GOT3 (cell line): ENCODE measurements around the gene RDX.

ENCODE experiments used
- DNase-seq: peaks from one replicate; lab custom pipeline; 2025; ENCODE audit warnings: mixed read lengths; lab: John Stamatoyannopoulos, UW

The RDX gene

DNA sequence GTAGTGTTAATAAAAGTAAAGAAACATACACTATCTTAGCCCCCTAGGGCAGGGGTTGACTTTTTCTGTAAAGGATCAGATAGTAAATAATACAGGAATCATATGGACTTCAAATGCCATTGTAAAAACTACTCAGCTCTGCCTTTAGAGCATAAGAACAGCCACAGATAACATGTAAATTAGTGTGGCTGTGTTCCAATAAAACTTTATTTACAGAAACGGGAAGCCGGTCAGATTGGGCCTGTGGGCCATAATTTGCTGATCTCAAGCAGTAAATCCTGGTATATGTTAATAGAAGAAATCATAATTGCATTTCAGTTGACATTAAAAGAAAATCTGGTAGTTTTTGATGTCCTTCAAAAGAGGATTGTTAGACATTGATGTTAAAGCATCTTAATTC lies 126.7 kb downstream of the RDX start:
- DNase-seq, result no peak

DNA sequence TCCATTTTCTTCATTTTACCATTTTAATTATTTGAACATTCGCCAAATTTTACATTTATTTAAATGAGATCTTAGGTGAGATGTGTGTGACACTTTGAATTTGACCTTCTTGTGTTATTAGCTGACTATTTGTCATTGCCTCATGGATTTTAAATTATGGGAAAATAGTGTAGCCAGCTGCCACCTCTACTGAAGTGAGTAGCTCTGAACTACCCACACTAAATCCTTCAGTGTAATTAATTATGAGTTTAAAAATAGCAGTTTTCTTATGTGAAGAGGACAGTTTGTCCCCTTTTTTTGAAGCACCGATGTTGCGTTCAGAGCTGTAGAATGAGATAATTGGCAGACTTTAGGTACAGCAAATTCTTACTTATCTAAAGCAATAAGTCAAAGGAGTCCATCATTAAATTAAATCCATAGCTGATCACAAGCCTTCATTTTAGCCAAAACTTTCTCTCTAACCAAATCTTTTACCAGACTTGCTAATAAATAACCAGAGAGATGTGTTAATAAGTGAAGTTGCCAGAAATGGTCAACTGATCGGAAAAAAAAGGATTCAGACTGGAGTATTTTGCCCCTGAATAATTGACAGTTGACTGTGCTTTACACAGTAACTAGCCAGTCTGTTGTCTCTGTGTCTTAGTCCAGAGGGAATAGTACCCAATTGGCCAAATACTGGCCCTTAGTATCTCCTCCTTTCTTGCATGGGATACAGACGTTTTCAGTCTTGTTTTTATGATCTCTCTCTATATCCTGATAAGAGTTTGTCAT lies 128.2 kb downstream of the RDX start:
- DNase-seq, result no peak

DNA sequence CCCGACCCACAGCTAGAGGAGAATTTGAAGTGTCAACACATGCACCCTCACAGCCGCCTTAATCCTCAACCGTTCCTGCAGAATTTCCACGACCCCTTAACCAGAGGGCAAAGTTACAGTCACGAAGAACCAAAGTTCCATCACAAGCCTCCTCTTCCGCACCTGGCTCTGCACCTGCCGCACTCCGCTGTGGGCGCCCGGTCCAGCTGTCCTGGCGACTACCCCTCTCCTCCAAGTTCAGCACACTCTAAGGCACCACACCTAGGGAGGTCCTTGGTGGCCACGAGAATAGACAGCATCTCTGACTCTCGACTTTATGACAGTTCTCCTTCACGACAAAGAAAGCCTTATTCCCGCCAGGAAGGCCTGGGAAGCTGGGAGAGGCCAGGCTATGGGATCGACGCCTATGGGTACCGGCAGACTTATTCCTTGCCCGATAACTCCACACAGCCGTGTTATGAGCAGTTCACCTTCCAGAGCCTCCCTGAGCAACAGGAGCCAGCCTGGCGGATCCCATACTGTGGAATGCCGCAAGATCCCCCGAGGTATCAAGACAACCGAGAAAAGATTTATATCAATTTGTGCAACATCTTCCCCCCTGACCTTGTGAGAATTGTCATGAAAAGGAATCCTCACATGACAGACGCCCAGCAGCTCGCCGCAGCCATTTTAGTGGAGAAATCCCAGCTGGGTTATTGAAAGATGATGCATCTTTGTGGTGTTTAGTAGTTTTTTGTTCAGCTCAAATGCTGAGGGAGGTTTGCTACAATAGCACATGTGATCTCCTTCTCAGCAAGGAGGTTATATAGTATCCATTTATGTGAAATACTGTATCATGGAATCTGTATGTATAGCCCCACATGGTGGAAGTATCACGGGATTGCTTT lies 131.1 kb downstream of the RDX start:
- DNase-seq, result no peak

DNA sequence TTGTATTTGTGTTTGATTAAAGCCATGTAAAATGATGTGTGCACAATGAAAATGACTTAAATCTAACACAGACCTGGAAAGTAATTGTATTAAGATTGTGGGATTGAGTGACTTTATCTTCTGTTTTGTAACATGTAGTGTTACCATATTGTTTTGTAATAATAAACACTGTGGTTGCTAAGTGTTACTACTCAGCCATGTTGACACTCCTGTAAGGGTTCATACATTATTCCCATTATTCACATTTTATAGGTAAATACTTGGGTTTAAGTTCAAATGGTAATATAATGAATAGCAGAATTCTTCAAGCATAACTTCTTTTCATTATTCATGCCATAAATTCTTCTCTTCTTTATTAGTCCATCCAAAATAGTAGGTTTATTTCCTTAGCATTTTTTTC lies 134.2 kb downstream of the RDX start:
- no peak for DNase-seq

DNA sequence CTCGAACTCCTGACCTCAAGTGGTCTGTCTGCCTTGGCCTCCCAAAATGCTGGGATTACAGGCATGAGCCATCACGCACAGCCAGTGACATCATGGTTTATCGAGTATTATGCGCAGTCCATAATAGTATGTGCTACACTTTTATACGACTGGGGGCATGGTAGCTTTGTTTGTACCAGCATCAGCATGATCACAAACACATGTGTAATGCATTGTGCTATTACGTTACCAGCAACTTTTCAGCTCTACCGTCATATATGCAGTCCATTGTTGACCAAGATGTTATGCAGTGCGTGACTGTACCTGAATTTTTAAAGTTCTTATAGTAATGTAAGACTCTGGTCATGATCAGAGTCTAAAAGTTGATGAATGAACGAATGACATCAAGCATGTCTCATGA lies 135.4 kb downstream of the RDX start:
- no peak for DNase-seq

DNA sequence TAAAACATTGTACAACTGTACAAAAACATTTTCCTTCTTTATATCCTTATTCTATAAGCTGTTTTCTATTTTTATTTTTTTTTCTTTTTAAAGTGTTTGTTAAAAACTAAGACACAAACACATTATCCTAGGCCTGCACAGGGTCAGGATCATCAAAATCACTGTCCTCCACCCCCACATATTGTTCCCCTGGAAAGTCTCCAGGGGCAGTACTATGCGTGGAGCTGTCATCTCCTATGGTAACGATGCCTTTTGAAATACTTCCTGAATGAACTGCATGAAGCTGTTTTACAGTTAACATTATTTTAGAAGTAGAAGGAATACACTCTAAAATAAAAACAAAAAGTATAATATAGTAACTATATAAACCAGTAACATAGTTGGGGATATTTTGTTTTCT lies 136.0 kb downstream of the RDX start:
- no peak for DNase-seq

DNA sequence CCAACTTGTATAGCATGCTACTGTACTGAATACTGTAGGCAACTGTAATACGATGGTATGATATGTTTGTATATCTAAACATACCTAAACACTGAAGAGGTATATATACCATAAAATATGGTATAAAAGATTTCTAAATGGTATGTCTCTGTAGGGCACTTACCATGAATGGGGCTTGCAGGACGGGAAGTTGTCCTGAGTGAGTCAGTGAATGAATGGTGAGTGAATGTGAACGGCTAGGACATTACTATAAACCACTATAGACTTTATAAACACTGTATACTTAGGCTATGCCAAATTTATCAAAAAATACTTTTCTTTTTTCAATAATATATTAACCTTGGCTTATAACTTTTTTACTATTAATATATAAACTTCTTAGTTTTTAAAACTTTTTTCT lies 136.4 kb downstream of the RDX start:
- DNase-seq, result no peak

DNA sequence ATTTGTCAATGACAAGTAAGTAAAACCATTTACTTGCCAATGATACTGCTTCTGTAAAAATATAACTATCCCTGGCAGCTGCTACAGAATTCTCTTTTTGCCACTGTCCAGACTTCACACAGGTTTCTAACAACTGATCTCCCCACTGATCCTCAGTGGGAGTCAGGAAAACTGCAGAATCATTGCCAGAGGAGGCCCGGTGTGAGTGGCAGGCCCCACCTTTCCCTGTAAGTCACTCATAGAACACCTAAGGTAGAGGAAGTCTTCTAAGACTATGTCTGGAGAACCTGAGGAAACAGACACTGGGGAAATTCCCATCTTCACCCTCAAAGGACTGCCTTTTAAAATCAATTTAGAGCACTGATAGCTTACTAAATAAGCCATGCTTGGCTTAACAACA lies 136.9 kb downstream of the RDX start:
- DNase-seq, result no peak

DNA sequence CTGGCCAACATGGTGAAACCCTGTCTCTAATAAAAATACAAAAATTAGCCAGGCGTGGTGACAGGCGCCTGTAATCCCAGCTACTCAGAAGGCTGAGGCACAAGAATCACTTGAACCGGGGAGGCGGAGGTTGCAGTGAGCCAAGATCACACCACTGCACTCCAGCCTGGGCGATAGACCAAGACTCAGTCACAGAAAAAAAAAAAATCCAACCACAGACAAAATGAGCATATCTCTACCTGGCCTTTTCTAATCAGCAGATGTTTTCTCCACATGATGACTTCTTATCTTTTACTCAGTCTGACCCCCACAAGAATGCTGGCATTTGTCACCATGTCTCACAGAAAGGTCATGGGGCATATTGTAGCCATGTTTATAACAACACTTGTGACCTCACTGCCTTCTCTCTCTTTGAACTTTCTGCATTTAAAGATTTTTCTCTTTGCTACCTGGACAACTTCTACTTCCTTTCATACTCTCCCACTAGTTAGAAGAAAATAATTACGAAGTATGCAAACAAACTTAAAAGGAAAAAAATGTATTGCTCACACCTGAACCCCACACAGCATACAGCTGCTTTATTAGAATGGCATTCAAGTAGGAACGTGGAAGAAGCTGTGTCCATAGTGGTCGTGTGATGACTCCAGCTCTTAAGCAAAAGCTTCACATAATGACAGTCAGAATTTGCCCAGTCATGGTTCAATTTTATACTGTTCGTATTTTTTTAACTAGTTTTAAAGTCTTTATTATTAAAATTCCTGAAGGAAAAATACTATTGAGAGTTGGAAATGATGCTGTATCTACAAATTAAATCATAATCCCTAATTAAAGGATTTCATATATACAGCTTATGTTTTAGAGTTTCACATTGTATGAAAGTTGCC lies 137.9 kb downstream of the RDX start:
- DNase-seq, result no peak

DNA sequence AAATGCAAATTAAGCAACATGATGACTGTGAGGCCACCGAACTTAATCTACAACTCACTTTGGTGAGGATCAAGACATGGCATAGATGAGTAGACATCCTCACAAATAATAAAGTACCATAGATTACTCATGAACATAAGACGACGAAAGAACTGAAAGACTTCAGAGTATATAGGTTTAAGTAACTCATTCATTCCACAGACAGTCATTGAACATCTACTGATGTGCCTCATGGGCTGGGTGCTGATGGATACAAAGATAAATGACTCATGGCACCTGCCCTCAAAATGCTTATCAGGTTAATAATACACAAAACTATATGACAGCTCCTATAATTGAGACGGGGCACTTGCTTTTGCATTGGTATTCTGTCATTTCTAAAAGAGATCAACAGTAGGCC lies 139.9 kb downstream of the RDX start:
- no peak for DNase-seq

DNA sequence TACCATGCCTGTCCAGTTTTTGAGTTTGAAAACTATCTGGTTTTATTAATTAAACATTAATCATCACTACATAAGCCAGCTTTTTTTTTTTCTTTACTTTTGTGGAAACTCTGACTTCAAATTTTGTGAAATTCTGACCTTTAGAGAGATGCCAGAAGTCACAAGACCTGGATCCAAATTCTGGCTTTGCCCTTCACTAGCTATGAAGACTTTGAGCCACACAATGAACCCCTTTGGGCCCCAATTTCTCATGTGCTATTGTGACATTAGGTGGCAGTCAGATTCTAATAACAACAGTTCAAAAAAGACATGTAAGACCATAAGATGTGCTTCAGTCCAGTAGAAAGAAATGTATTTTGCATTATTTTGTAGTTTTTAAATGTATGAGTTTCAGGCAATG lies 142.9 kb downstream of the RDX start:
- DNase-seq, result no peak

DNA sequence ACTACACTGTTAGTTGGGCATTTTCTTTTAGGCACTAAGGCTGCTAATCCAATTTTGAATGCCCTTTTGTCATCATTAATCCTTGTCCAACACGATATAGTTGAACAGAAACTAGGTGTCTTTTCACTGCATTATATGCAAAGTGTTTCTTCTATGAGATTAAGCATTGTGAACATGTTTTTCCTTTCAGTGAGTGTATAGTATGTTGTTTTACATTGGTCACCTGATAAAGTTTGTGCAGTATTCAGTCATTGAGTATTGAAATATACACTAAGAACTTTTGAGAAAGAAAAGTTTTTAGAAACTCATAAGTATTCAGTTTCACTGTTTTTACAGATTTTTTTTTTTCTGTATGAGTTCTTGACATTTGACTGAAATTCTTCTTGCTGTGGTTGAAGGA lies 144.2 kb downstream of the RDX start:
- no peak for DNase-seq

DNA sequence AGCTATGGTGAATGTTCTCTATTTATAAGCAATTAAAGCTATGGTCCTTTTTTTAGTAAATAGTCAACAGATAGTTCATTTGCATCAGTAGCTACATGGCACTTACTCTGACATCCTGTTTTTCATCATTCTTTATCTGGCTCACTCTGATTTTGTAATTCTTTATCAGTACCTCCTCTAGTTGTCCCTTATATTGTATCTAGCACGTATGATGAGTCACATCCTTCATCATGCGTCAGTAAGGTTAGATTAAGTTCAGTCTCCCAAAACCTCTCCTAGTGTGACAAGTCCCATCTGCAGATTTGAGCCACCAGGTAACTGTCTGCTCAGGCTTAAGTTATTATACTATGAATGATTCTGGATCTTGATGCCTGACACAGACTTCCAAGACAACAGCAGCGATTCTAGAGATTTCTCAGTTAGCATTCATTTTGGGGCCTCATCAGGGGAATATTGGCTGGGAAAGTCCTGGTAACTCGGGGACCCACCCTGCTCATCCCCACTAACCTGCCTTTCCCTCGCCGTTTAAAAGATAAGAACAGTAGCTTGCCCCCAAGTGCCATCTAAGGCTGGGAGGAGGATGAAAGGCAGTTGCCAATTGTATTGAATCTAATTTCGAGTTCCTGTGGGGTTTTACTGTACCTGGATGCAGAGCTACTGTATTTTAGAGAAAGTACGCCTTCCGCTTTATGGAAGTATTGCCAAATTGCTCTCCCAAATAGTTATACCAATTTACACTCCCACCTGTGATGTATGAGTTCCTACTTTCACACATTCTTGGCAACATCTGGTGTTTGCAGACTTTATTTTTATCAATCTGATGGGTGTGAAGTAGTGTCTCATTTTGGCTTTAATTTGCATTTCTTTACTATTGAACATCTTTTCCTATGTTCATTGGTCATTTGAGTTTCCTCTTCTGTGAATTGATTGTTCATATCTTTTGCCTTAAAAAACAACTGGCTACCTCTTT lies 147.4 kb downstream of the RDX start:
- no peak for DNase-seq

DNA sequence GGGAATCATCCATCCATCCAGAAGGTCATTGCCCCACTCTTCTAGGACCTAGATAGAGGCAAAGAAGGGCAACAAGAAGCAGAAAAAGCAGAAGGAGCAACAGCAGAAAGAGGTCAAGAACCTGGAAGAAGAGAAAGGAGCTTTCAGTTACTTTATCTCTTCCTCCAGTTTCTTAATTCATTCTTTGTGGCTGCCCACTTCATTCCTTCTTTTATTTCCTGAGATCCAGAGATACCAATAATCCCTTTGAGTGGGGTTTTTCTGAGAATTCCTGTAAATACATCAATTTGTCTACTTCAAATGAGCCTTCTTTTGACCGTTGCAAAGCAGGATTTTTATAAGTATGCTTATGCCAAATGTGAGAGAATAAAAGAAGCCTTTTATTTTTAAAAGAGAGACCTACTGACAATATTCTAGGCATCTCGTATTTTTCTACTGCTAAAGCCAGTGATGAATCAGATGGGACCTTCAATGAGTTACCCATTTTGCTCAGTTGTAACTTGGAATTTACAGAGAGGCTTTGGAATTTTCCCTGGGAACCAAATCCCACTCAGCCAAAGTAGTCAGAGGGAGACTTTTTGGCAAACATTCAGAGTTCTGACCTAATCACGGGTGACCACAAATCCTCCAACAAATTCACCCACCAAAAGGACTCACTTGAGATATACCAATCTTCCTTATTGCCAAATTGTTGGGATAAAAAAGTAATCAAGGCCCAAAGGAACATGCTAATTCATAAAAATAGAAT lies 148.3 kb downstream of the RDX start:
- no peak for DNase-seq

DNA sequence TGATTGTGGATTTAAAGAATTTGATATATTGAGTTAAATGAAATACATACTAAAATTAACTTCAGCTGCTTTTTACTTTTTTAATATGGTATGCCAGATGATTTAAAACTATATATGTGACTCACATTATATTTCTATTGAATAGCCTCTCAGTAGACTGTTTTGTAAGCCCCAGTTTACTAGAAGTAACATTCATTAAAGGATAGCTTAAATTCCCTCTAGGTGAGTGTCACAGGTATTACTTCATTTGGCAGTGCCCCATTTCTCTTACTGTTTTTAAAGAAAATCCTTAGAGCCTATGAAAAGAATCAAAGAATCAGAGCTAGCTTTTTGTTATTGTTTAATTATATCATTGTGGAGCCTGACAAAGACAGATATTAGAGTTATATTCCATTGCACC lies 154.6 kb downstream of the RDX start:
- DNase-seq, result no peak

DNA sequence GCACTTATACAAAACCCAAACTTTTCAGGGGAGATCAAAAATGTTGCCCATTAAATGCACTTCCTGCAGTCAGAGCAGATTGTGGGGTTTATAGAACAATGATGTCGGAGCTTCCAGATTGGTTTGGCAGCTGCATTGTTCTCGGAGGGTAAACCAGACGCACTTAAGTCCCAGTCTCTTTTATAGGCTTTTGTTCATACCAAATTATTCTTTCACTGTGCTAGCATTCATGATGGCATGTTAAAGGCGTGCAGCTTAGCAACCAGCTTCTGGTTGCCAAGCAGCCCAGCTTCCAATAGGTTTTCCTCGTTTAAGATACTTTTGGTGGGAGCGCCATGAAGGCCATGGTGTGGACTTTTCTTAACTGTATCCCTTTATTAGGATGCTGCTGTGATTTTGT lies 162.3 kb downstream of the RDX start:
- DNase-seq, result no peak

DNA sequence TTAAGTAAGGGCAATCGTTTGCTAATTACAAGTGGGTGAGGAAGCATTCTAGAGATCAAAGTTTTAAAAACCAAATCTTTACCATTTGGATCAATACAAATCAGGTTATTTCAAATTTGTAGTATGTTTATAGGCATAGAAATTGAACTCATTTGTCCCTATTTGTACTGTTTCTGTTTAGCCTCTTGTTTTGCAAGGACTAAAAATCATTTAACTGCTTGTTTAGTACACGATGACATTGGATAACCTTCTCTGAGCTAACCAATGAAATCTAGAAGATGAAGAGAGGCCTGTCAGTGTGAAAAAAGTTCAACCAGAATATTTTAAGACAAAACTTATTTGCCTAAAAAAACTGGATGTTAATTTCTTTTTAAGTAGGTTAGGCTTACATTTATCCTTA lies 163.3 kb downstream of the RDX start:
- DNase-seq, result no peak

DNA sequence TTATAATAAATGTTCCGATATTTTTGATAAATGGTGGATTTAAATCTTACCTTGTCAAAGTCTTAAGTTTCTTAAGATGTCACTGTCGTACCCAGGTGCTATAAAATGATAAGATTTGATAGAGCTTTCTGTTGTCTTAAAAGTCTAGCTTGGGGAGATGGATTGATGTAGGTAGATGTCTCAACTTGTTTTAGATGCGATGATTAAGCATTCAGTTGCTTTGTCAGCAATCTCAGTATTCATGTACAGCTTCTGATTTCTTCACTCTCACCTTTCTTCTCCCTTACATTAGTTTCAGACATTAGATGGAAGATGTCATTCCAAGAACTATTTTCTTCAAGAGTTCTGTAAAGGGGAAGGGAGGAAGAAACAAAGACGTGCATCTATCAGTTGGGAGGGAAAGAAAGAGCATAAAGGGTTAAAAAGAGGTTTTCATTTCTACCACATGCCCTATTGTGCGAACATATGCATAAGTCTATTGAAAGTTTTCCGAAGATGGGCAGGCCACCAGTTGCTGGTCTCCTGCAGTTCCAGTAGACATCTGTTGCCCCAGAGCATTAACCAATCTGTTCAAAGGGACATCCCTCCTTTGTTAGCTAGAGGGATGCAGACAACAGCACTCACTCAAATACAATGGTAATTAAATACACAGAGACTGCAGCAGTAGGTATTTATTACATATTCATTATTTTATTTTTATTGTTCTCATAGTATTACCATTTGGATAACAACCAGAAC lies 164.9 kb downstream of the RDX start:
- no peak for DNase-seq

DNA sequence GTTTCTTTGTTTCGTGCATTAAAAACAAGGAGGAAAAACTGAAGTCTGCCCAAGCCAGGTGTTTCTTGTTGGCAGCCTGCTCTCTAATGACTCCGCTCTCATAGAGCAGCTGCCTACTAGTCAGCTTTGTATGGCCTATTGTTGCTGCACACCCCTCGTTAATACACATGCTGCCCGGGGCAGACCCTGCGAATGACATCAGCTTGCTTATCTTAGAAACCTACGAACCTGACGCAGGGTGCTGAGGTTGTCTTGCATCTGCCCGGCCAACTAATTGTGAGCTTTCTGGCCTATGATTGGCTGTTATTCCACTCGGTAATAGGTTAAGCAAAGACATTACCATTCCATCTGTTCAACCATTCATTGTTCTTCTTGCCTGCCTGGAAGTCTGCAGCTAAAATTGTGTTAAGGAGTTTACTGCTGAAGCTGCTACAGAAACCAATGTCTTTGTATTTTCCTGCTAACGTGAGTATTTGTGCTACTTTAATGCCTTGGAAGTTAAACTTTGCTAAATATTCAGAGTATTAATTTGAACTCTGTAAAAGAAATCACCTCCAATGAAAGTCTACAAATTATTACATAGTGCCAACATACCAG lies 165.7 kb downstream of the RDX start:
- no peak for DNase-seq
